ENCODE results near the gene EQTN.

Gene EQTN

GRCh38 chr9:27297050-27297449 lies at the start of gene EQTN:
Gene EQTN, minus strand, starts transcription at chr9:27297150. Its CDS starts 95 bp downstream, at chr9:27297055.
- no peak within 1 kb of the TSS for H3K4me3 ChIP-seq (ENCODE audit: severe bottlenecking)
- H3K27me3 ChIP-seq (ENCODE audit: insufficient read depth, poor library complexity, severe bottlenecking): no peaks in the 10 kb centered on the region
- no peak for DNase-seq (ENCODE audit: low spot score)
- H3K9me3 ChIP-seq (ENCODE audit: severe bottlenecking): no peaks in the 10 kb centered on the region
- H3K4me1 ChIP-seq (ENCODE audit: insufficient read depth, poor library complexity, severe bottlenecking): no peaks in the 10 kb centered on the region
- H3K36me3 ChIP-seq (ENCODE audit: low read depth): no peaks in the 10 kb centered on the region
- TF ChIP-seq CTCF (IDR thresholded peaks at IDR 0.05; ENCODE audit: poor library complexity, severe bottlenecking): no peak
- ATAC-seq (ENCODE audit: low read depth): no peak
- no peak within 1 kb of the TSS for H3K27ac ChIP-seq (ENCODE audit: poor library complexity, severe bottlenecking)

DNA sequence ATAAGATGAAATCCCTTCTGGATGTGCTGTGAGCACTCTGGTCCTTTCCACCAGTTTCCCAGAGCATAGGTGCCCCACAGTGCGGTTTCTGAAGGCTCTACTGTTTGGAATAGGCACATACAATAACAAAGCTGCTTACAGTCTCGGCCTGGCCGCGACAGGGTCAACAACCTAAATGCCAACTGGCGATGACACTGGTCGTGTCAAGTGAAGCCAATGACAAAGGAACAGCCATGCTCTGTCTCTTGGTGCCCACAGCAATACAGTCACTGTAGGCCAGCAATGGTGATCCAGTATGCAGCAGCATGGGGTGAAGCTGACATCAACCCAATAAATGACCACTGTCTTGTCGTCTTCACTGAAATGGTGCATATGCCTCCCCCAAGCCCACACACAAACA lies 47.8 kb upstream of the EQTN start:
- Histone ChIP-seq H3K27ac (ENCODE audit: poor library complexity, severe bottlenecking) (no peak overlapping the region), H3K27me3 (ENCODE audit: insufficient read depth, poor library complexity, severe bottlenecking) (no peaks in the 10 kb centered on the region), H3K36me3 (ENCODE audit: low read depth) (0 out of 2 replicates have a peak, but pooled peaks cover 3% of the 10 kb centered on the region), H3K4me1 (ENCODE audit: insufficient read depth, poor library complexity, severe bottlenecking) (no peaks in the 10 kb centered on the region), H3K9me3 (ENCODE audit: severe bottlenecking) (no peaks in the 10 kb centered on the region), H3K4me3 (ENCODE audit: severe bottlenecking) (no peak overlapping the region)
- ATAC-seq (ENCODE audit: low read depth) (no peak), DNase-seq (ENCODE audit: low spot score) (no peak)
- no peak for TF ChIP-seq CTCF (IDR thresholded peaks at IDR 0.05; ENCODE audit: poor library complexity, severe bottlenecking)

DNA sequence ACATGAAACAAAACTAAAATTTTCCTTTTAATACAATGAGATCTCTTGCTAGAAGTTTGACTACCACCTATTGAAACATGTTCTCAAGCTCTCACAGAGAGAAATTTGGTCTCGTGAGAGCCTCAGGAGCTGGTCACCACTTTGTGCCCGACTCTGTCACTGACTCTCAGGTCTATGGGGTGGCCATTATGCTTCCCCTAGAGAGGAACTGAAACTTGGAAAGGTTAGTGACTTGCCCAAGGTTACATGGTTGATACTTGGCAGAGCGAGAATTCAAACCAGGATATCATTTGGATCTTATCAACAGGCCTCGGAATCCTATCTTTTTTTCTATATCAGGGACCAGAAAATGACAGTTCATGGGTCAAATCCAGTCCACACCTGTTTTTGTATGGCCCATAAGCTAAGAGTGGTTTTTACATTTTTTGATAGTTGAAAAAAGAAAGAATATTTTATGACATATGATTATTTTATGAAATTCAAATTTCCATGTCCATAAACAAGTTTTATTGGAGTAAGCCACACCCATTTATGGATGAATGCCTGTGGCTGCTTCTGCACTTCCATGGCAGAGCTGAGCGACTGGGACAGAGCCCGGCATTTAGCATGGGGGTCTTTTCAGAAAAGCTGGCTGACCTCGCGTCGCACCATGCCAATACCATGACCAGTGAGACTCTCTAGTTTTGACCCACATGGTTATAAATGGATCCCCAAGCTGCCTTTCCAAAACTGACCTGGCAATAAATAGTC lies 44.8 kb upstream of the EQTN start:
- Histone ChIP-seq H3K4me1 (ENCODE audit: insufficient read depth, poor library complexity, severe bottlenecking) (no peaks in the 10 kb centered on the region), H3K36me3 (ENCODE audit: low read depth) (no peaks in the 10 kb centered on the region), H3K27ac (ENCODE audit: poor library complexity, severe bottlenecking) (no peak overlapping the region), H3K27me3 (ENCODE audit: insufficient read depth, poor library complexity, severe bottlenecking) (no peaks in the 10 kb centered on the region), H3K9me3 (ENCODE audit: severe bottlenecking) (no peaks in the 10 kb centered on the region), H3K4me3 (ENCODE audit: severe bottlenecking) (no peak overlapping the region)
- DNase-seq (ENCODE audit: low spot score): no peak
- TF ChIP-seq CTCF (IDR thresholded peaks at IDR 0.05; ENCODE audit: poor library complexity, severe bottlenecking): no peak
- ATAC-seq (ENCODE audit: low read depth): no peak

DNA sequence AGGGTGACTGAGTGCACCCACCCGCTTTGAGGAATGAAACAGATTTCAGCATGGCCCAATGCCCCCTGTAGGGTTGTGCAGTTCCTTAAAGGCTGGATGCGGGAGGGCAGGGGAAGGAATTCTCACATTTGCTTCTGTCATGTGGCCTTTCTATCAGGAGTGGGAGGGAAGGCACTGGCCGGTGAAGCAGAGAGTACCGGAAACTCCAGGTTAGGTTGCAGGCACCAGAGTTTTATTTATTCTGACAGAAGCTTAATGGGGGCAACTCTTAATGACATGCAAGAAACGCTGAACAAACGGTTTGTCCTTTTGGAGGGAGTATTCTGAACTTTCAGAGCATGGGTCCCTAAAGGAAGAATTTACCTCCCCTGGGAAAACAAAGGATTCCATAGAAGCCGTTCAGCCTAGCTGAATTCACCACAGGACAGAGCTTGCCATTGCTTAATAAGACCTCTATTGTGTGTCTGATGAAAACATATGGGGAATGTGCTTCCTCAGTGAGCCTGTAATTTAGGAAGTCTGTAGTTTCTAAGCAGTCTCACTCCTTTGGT lies 44.1 kb upstream of the EQTN start:
- Histone ChIP-seq H3K4me1 (ENCODE audit: insufficient read depth, poor library complexity, severe bottlenecking) (no peaks in the 10 kb centered on the region), H3K4me3 (ENCODE audit: severe bottlenecking) (no peak overlapping the region), H3K27ac (ENCODE audit: poor library complexity, severe bottlenecking) (no peak overlapping the region), H3K27me3 (ENCODE audit: insufficient read depth, poor library complexity, severe bottlenecking) (no peaks in the 10 kb centered on the region), H3K36me3 (ENCODE audit: low read depth) (no peaks in the 10 kb centered on the region), H3K9me3 (ENCODE audit: severe bottlenecking) (no peaks in the 10 kb centered on the region)
- no peak for DNase-seq (ENCODE audit: low spot score)
- no peak for TF ChIP-seq CTCF (IDR thresholded peaks at IDR 0.05; ENCODE audit: poor library complexity, severe bottlenecking)
- no peak for ATAC-seq (ENCODE audit: low read depth)

- no peak for TF ChIP-seq CTCF (IDR thresholded peaks at IDR 0.05; ENCODE audit: poor library complexity, severe bottlenecking)
- ATAC-seq (ENCODE audit: low read depth): no peak
- Histone ChIP-seq H3K4me1 (ENCODE audit: insufficient read depth, poor library complexity, severe bottlenecking) (no peaks in the 10 kb centered on the region), H3K27me3 (ENCODE audit: insufficient read depth, poor library complexity, severe bottlenecking) (no peaks in the 10 kb centered on the region), H3K9me3 (ENCODE audit: severe bottlenecking) (no peaks in the 10 kb centered on the region), H3K36me3 (ENCODE audit: low read depth) (no peaks in the 10 kb centered on the region), H3K4me3 (ENCODE audit: severe bottlenecking) (no peak overlapping the region), H3K27ac (ENCODE audit: poor library complexity, severe bottlenecking) (no peak overlapping the region)
- no peak for DNase-seq (ENCODE audit: low spot score)
These were observed 43.3 kb upstream of the EQTN start for GRCh38 chr9:27340285-27340674.
